ENCODE results near the gene PARP16.

PARP16 gene

DNA sequence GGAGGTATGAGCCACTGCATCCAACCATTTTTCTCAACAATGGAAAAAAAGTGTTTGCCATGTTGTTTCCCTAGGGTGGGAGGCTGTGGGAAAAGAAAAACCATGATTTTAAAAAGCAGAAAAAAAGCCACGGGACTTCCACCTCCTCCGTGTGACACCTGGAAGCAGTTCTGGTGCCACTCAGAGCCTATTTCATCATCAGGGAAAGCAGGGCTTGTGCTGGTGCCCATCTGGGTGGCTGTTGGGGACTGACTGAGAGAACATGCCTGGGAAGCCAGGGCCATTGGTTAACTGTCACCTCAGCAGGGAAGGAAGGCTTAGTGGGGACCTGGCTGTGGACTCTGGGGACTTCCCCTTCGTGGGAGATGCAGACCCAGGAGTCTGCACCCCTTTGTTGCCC, 25.1 kb upstream of the PARP16 start:
- no peak for ATAC-seq
- DNase-seq, result no peak

DNA sequence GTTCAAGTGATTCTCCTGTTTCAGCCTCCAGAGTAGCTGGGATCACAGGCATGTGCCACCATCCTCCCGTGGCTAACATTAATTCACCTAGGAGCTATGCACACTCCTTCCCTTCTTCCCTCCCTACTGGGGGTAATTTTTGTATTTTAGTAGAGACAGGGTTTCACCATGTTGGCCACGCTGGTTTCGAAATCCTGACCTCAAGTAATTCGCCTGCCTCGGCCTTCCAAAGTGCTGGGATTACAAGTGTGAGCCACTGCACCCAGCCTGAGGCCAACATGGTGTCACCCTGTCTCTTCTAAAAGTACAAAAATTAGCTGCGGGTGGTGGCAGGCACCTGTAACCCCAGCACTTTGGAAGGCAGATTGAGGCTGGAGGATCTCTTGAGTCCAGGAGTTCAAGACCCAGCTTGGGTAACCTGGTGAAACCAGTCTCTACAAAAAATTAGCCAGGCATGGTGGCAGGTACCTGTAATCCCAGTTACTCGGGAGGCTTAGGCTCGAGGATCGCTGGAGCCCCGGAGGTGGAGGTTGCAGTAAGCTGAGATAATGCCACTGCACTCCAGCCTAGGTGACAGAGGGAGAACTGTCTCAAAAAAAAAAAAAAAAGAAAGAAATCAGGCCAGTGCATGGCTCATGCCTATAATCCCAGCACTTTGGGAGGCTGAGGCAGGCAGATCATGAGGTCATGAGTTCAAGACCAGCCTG, 23.9 kb upstream of the PARP16 start:
- DNase-seq, result no peak
- no peak for ATAC-seq

DNA sequence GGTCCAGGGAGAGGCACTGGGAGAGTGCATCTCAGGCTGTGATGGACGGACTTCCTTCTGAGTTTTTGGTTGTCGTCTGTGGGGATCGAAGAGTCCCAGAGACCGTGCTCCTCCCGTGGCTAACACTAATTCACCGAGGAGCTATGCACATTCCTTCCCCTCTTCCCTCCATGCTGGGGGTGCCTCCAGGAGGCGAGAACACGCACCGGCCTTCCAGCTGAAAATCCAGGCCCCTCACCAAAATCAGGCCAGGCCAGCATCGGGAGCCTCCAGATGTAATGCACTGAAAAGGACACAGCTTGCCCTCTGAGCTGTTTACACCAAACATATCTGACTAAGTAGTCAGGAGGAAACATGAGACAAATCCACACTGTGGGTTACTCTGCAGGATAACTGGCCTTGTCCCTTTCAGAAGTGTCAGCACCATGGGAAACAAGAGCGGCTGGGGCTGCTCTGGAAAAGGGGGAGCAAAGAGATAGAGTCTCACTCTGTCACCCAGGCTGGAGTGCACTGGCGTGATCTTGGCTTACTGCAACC, 23.3 kb upstream of the PARP16 start:
- DNase-seq (no peak), ATAC-seq (no peak)

DNA sequence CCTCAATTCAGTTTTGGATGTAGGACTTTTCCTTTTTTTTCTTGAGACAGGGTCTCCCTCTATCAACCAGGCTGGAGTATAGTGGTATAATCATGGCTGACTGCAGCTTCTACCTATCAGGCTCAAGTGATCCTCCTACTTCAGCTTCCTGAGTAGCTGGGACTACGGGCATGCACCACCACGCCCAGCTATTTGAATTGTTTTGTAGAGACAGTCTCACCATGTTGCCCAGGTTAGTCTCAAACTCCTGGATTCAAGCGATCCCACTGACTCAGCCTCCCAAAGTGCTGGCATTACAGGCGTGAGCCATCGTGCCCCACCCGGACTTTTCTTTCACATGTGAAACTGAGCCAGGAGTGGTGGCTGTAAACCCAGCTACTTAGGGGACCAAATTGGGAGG, 21.3 kb upstream of the PARP16 start:
- no peak for DNase-seq
- ATAC-seq, result no peak

DNA sequence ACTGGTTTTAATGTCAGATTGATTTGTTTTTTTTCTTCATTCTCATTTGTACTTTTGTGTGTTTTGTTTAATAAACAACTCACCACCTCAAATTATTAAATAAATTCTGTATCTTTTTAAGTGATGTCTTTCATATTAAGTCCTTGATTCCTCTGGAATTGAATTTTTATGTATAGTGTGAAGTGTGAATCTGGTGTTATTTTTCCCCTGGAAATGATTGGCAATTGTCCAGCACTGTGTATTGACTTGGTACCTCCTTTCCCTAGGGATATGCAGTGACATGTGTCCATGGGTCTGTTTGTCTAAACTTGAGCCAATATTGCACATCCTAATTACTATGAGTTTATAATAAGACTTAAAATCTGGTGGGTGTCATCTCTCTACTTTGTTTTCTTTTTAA, 19.9 kb upstream of the PARP16 start:
- ATAC-seq (no peak), DNase-seq (no peak)

DNA sequence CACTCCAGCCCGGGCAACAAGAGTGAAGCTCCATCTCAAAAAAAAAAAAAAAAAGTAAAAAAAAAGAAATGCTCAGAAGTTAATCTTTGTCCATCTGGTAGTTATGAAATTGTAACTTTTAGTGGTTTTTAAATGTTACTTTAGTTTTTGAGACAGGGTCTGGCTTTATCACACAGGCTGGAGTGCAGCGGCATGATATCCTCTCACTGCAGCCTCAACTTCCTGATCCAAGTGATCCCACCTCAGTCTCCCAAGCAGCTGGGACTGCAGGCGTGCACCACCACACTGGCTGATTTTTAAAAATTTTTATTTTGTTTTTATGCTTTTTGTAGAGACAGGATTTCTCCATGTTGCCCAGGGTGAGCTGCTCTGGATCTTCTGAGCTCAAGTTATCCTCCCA, 19.1 kb upstream of the PARP16 start:
- ATAC-seq, result no peak

DNA sequence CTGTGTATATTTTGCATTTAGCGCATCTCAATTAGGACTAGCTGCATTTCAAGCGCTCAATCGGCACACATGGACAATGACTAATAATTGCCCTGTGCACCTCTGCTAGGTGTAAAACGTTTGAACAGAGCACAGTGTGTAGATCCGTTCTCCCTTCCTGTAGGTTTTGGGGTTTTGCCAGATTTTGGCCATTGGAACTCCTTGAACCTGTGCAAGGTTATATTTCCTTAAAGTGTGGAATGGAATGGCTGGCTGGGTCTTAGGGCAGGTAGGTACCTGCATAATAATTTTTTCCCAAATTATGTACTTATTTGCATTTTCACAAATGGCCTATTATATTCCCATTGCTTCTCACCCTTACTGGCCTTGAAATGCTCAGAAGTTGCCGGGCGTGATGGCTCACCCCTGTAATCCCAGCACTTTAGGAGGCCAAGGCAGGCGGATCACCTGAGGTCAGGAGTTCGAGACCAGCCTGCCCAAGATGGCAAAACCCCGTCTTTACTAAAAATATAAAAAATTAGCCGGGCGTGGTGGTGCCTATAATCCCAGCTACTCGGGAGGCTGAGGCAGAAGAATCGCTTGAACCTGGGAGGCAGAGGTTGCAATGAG, 18.6 kb upstream of the PARP16 start:
- peak; percentile 55 for ATAC-seq
- no peak for DNase-seq

More for the DNA sequence above, 19.1 kb upstream of the PARP16 start:
- DNase-seq, result no peak

DNA sequence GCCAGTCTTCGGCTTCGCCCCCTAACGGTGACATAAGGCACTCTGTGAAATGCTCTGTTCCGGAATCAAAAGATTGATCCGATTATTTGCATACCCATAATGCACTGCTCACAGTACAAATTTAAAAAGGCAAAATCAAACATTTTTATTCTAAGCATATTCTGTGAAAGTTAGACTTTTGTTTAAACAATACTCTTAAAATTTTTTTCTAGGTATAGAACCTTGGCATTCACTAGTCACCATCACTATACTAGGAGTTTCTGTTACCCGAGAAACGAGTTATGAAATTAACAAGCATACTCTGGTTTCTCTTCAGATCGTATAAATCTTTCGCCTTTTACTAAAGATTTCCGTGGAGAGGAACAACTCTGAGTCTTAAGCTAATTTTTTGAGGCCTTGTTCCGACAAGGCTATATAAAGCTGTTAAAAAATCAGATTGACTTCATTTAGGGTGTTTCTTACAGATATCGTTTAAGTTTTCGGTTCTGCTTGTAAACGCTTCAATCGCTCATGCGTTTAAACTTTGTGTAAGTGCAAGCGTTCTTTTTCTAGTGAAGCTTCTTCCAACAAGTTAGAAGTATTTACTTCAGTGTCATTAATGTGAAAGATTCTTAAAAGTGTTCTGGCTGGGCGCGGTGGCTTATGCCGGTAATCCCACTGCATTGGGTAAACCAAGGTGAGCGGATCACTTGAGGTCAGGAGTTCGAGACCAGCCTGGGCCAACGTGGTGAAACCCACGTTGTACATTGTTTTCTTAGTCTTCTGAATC, 17.9 kb upstream of the PARP16 start, which contains the start of gene RNU5B-1:
RNU5B-1 (plus strand) TSS at position 297 of the 769 bp plus-strand sequence.
- peak; percentile 82 for ATAC-seq

DNA sequence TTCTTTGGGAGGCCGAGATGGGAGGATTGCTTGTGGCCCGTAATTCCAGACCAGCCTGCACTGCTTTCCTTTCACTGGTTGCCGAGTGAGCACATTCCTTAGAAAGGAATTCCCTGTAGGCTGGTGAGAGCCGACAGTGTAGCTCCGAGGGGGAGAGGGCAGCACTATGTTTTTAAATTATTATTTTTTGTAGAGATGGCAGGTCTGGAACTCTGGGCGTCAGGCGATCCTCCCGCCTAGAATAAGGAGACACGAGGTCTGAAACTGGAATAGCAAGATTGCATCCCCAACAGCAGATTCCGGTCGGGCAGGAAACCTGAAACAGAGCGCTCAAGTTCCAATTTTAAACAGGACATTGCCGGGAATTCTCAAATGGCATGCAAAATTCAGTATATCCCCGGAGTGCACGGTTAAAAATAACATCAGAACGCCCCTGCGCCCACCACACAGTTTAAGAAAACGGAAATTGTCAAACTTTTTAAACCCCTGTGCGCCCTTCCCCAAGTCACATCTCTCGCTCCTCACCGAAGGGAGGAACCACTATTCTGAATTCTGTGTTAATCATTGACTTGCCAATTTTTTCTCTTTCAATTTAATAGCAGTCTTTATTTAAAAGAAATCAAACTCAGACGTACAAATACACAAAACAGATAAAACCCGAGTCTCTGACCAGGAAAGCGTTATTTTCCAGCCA, 17.2 kb upstream of the PARP16 start:
- ATAC-seq, result no peak
- DNase-seq, result no peak

More for the DNA sequence above, 17.9 kb upstream of the PARP16 start, which contains the start of gene RNU5B-1:
- DNase-seq, result peak; percentile 84

DNA sequence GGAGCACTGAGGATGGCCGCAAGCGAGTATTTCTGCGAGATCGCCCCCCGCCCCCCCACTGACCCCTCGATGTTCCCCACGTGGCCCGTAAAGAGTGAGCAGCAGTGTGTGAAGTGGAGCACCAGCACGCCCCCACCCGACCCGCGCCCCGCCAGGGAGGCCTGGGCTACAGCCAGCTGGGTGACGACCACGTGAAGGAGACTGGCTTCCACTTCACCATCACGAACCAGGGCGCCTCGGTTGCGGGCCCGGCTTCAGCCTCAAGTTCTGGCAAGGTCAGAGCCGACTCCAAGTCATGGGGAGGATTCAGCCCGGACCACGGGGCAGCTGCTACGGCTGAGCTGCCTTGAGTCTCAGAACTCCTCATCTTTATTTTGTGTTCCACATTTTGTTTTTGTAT, 15.4 kb upstream of the PARP16 start:
- no peak for ATAC-seq
- DNase-seq, result no peak

DNA sequence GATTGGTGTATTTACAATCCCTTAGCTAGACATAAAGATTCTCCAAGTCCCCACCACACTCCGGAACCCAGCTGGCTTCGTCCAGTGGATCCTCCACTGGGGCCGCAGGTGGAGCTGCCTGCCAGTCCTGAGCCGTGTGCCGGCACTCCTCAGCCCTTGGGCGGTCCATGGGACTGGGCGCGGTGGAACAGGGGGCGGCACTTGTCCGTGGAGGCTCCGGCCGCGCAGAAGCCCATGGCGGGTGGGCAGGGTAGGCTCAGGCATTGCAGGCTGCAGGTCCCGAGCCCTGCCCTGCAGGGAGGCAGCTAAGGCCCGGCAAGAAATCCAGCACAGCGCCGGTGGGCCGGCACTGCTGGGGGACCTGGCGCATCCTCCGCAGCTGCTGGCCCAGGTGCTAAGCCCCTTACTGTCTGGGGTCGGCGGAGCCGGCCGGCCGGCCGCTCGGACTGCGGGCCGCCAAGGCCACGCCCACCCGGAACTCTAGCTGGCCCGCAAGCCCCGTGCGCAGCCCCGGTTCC, 14.3 kb upstream of the PARP16 start:
- no peak for DNase-seq
- ATAC-seq, result no peak

DNA sequence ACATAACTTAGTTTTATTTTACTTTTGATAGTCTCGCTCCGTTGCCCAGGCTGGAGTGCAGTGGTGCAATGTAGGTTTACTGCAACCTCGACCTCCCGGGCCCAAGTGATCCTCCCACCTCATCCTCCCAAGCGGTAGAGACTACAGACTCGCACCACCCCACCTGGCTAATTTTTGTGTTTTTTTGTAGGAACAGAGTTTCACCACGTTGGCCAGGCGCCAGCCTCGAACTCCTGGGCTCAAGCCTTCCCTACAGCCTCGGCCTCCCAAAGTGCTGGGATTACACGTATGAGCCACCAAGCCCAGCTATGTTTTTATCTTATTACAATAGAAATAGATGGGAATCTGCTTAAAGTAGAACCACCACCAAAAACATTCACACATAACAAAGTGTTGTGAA, 12.0 kb upstream of the PARP16 start:
- ATAC-seq (no peak), DNase-seq (no peak)

DNA sequence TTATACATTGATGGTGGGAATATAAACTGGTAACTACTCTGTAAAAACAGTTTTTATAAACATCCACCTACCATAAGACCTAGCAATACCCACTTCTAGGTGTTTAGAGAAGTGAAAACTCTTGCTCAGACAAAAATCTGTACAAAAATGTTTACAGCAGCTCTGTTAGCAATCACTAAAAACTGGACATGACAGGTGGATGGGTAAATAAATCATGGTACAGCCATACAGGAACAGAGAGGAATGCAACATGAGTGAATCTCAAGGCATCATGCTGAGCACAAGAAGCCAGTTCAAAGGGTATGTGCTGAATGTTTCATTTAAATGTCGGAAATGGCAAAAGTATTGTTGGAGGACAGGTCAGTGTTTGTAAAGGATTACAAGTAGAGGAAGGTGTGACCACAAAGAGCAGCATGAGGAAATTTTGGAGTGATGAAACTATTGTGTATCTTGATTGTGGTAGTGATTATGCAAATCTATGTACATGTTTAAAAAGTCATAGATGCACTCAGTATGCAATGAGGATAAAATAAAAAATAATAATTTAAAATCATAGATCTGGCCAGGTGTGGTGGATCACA, 6.3 kb upstream of the PARP16 start:
- no peak for DNase-seq
- ATAC-seq, result no peak

DNA sequence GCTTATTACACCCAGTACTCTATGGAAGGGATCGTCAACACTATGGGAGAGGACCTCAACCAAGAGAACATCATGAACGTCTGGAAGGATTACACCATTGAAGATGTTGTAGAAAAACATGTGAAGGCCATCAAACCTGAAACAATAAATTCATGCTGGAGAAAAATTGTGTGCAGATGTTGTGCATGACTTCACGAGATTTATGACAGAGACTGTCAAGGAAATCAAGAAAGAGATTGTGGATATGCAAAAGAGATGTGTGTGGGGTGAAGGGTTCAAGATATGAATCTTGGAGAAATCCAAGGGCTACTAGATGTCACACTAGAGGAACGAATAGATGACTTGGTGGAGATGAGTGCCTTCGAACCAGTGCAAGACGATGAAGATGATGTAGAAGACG, 3.5 kb upstream of the PARP16 start:
- ATAC-seq, result no peak

DNA sequence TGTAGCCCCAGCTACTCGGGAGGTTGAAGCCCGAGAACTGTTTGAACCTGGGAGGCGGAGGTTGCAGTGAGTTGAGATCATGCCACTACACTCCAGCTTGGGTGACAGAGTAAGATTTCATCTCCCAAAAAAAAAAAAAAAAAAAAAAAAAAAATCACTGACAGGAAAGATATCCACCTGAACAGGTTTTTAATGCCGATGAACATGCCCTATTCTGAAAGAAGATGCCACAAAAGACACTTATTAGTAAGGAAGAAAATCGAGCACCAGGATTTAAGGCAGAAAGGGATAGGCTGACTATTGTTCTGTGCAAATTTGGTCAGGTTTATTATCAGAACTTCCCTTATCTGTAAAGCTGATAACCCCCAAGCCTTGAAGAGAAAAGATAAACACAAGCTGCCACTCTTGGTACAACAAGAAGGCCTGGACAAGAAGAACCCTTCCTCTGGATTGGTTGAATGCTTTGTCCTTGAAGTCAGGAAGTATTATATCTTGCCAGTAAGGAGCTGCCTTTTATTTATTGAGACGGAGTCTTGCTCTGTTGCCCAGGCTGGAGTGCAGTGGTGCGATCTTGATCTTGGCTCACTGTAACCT, 2.7 kb upstream of the PARP16 start:
- ATAC-seq (no peak), DNase-seq (no peak)

More for the DNA sequence above, 3.5 kb upstream of the PARP16 start:
- no peak for DNase-seq

DNA sequence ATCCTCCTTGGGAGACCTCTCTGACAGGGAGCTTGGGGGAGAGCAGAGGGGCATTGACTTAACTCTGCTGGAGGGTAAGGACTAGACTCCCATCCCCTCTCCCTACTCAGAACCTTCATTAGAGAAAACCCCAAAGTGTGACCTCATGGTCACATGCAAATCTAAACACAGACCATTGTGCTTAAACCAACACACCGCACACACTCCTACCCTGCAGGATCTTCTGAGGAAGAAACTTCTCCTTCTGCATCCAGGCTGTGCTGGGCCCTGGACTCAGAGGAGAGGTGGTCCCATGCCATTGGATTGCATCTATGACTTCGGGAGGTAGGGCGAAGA, 805 bp upstream of the PARP16 start:
- no peak for DNase-seq
- ATAC-seq, result no peak

DNA sequence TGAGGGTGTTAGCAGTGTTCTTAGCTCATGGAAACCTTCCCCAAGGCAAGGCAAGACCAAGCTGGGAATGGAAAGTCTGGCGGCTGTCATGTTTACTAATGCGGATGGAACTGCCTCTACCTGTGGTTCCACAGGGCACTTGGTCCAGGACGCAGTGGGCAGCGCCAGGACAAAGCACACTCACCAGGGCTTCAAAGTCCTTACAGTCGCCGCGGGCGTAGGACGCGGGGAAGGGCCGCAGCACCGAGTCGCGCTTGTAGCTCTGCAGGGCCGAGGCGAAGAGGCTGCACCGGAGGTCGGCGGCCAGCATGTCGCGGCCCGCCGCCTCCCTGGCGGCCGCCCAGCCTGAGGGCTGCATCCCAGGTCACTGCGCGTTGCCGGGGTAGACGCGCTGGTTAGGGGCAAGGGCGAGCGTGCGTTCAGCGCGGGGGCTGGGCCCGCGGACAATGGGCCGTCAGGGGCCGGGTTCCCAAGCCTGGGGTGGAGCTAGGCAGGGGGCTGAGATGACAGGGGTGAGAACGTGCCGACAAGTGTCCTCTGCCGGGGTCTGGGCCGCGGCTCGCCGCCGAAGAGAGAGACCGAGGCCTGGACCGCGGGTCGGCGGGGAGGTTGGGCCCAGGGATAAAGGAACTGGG, 497 bp downstream of the PARP16 start:
- DNase-seq (peak; percentile 40), ATAC-seq (peak; percentile 28)

DNA sequence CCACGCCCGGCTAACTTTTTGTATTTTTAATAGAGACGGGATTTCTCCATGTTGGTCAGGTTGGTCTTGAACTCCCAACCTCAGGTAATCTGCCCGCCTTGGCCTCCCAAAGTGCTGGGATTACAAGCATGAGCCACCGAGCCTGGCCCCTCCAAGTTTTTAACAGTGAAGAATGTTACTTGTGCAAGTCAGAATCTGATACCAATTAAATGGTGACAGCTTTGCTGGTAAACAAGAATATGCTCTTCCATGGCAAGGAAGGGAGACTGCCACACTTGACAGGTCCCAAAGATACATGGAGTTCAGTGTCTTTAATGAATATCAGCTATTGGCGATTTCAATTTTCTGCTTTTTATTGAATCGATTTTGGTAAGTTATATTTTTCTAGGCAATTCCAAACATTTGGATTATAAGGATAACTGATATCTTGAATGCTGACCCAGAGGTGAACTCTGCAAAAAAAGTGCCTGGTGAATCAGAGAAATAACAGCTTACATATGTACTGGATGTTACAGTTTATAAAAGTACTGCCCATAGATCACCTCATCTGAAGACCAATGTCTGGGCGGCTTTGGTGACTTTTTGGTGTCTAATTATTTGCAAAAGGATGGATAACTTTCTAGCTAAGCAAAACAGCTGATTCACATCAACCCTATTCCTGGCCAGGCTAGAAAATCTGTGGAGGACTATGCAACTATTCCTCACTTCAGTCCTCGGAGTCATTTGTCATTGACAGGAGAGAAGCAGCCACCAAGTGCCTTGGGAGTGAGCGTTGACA, 1.2 kb downstream of the PARP16 start:
- DNase-seq (no peak), ATAC-seq (no peak)

DNA sequence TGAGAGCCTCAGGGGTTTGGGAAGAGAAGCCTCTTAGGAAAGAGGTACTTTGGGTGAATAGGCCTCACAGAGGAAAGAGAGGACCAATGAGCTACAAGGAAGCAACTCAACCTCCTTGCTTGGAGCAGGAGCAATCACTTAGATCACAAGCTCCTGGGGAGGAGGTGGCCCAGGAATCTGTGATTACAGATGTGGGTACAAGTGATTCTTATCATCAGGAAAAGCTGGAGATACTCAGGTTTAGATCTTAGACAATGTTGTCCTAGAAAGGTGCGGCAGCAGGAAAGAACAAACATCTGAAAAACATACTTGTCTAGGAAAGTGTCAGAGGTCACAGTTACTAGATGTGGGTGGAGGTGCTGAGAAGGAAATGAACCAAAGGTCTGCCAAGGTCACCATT, 8.2 kb downstream of the PARP16 start:
- DNase-seq, result no peak
- no peak for ATAC-seq

DNA sequence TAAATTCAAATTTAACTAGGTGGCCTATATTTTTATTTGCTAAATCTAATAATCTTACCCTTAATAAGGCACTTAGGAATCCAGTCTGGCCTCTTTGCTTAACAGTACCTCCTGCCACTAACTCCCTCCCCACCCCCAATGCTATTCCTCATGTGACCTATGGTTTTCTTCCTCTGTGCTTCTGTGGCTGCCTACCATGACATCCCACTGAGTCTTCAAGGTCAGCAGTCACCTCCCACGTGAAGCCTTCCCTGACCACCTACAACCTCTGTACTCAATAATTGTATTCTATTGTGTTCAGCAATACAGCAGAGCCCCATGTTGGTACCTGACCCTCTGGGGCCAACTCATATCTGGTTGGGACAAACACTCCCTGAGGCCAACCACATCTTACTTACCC, 9.7 kb downstream of the PARP16 start:
- ATAC-seq (no peak), DNase-seq (no peak)
